Neural cell (in vitro differentiated cells): Measurements from ENCODE around the gene KCNK13. TPM values are rescaled to one million over a fixed set of nuclear protein-coding genes. Genes with fewer than 3 reads are reported as not detected.

Source experiments
- H2AFZ ChIP-seq: fragments of 200-600, 300-800 bp; sonication (generic), shearing (Covaris generic); 2 replicates; pipeline ENCODE4 v1.6.0; 2014; ENCODE audit warnings: low read depth, mild to moderate bottlenecking, antibody characterized with exemption, low read length, moderate library complexity
- H3F3A ChIP-seq: fragments of 200-600 bp; shearing (Covaris generic); 2 replicates; pipeline ENCODE4 v1.6.1; 2016; ENCODE audit warnings: mild to moderate bottlenecking, moderate library complexity, mixed read lengths, antibody characterized with exemption, low read length; ENCODE audit not compliant: insufficient read depth, poor library complexity, severe bottlenecking
- H3K27ac ChIP-seq: fragments of 200-600, 300-800 bp; sonication (generic), shearing (Covaris generic); 2 replicates; pipeline ENCODE4 v1.5.1; 2014; ENCODE audit warnings: mild to moderate bottlenecking, low read length, moderate library complexity
- H3K27me3 ChIP-seq: fragments of 300-800, 200-600 bp; sonication (generic), shearing (Covaris generic); 2 replicates; pipeline ENCODE4 v1.6.0; 2014; ENCODE audit warnings: mild to moderate bottlenecking, low read depth, low read length, moderate library complexity; ENCODE audit not compliant: insufficient read depth
- H3K36me3 ChIP-seq: fragments of 300-800, 200-600 bp; sonication (generic), shearing (Covaris generic); 2 replicates; pipeline ENCODE4 v1.5.1; 2014; ENCODE audit warnings: mild to moderate bottlenecking, antibody characterized with exemption, low read length, moderate library complexity; ENCODE audit not compliant: insufficient read depth
- H3K4me2 ChIP-seq: fragments of 300-800, 200-600 bp; sonication (generic), shearing (Covaris generic); 2 replicates; pipeline ENCODE4 v1.6.0; 2014; ENCODE audit warnings: mild to moderate bottlenecking, low read length
- H3K4me3 ChIP-seq: fragments of 300-800, 200-600 bp; sonication (generic), shearing (Covaris generic); 2 replicates; pipeline ENCODE4 v1.5.1; 2014; ENCODE audit warnings: mild to moderate bottlenecking, low read length, moderate library complexity
- H3K79me2 ChIP-seq: fragments of 200-600 bp; shearing (Covaris generic); replicated peaks from 2 replicates; pipeline ENCODE4 v1.6.0; 2014; ENCODE audit warnings: mild to moderate bottlenecking, low read length, moderate library complexity; ENCODE audit not compliant: insufficient read depth
- H3K9ac ChIP-seq: fragments of 300-800, 200-600 bp; sonication (generic), shearing (Covaris generic); 2 replicates; pipeline ENCODE4 v1.6.1; 2016; ENCODE audit warnings: mild to moderate bottlenecking, low read length, mixed read lengths
- H3K9me2 ChIP-seq: fragments of 200-600 bp; shearing (Covaris generic); 2 replicates; pipeline ENCODE4 v1.6.1; 2016; ENCODE audit warnings: mild to moderate bottlenecking, low read length, mixed read lengths; ENCODE audit not compliant: insufficient read depth
- H3K9me3 ChIP-seq: fragments of 200-600, 300-800 bp; sonication (generic), shearing (Covaris generic); 2 replicates; pipeline ENCODE4 v1.6.1; 2016; ENCODE audit warnings: mild to moderate bottlenecking, mixed run types, low read length, moderate library complexity, mixed read lengths
- H4K20me1 ChIP-seq: fragments of 200-600 bp; shearing (Covaris generic); 2 replicates; pipeline ENCODE4 v1.6.1; 2016; ENCODE audit warnings: mild to moderate bottlenecking, mixed run types; ENCODE audit not compliant: insufficient read depth
- CTCF ChIP-seq: fragments of 450-650 bp; IDR thresholded peaks from 2 replicates; pipeline ENCODE4 v1.5.1; 2014; ENCODE audit warnings: antibody characterized with exemption, mild to moderate bottlenecking, moderate library complexity; ENCODE audit not compliant: poor library complexity, severe bottlenecking
- EP300 ChIP-seq: fragments of 450-650 bp; conservative IDR thresholded peaks from 2 replicates; pipeline ENCODE4 v1.6.1; 2014; ENCODE audit warnings: antibody characterized with exemption, mild to moderate bottlenecking, moderate library complexity; ENCODE audit not compliant: poor library complexity, severe bottlenecking
- EZH2 ChIP-seq: fragments of 200-600, 300-800 bp; shearing (Covaris generic), sonication (generic); IDR thresholded peaks from 2 replicates; pipeline ENCODE4 v1.6.1; 2014; ENCODE audit warnings: antibody characterized with exemption, low read length, borderline replicate concordance, mild to moderate bottlenecking; ENCODE audit not compliant: insufficient read depth, poor library complexity, severe bottlenecking
- MXI1 ChIP-seq: fragments of 450-650 bp; conservative IDR thresholded peaks from 2 replicates; pipeline ENCODE4 v1.6.1; 2014; ENCODE audit warnings: antibody characterized with exemption, mild to moderate bottlenecking; ENCODE audit not compliant: poor library complexity, severe bottlenecking
- POLR2AphosphoS5 ChIP-seq: IDR thresholded peaks from 2 replicates; pipeline ENCODE4 v1.6.1; 2012
- RAD21 ChIP-seq: fragments of 450-650 bp; conservative IDR thresholded peaks from 2 replicates; pipeline ENCODE4 v1.6.1; 2014; ENCODE audit warnings: antibody characterized with exemption, mild to moderate bottlenecking, moderate library complexity
- REST ChIP-seq: IDR thresholded peaks from 2 replicates; pipeline ENCODE4 v1.6.1; 2012; ENCODE audit warnings: borderline replicate concordance
- SMC3 ChIP-seq: fragments of 450-650 bp; conservative IDR thresholded peaks from 2 replicates; pipeline ENCODE4 v1.6.1; 2014; ENCODE audit warnings: antibody characterized with exemption, mild to moderate bottlenecking, moderate library complexity; ENCODE audit not compliant: poor library complexity
- TAF1 ChIP-seq: IDR thresholded peaks from 2 replicates; pipeline ENCODE4 v1.6.1; 2012; ENCODE audit warnings: low read depth
- polyA plus RNA-seq: library from polyadenylated mRNA; depleted of rRNA; stranded (reverse); fragments of >200 nt; gene quantifications from 2 replicates; pipeline ENCODE4 v1.2.3, GENCODE V29; 2014

The KCNK13 gene
- polyA plus RNA-seq, 1 donor from 2014 or later = 0.11 TPM

- no peaks in the 10 kb centered on the region for H3F3A ChIP-seq
- no peak overlapping the region for H3K4me2 ChIP-seq
- no peak overlapping the region for H3K4me3 ChIP-seq
- TF ChIP-seq EP300 = no peak
- no peaks in the 10 kb centered on the region for H3K36me3 ChIP-seq
- no peaks in the 10 kb centered on the region for H3K79me2 ChIP-seq
- H3K9me2 ChIP-seq = no peaks in the 10 kb centered on the region
- no peaks in the 10 kb centered on the region for H3K27me3 ChIP-seq
- no peak overlapping the region for H2AFZ ChIP-seq
- H4K20me1 ChIP-seq = no peaks in the 10 kb centered on the region
- no peaks in the 10 kb centered on the region for H3K9me3 ChIP-seq
- no peak overlapping the region for H3K9ac ChIP-seq
- H3K27ac ChIP-seq = no peak overlapping the region
These were observed 75.1 kb downstream of the KCNK13 start for GRCh38 chr14:90136904-90137303.

GRCh38 chr14:90137807-90138206 lies 76.0 kb downstream of the KCNK13 start:
- no peak overlapping the region for H3K4me3 ChIP-seq
- H3K27me3 ChIP-seq = no peaks in the 10 kb centered on the region
- no peaks in the 10 kb centered on the region for H4K20me1 ChIP-seq
- no peaks in the 10 kb centered on the region for H3K9me2 ChIP-seq
- no peak overlapping the region for H3K4me2 ChIP-seq
- no peak for TF ChIP-seq POLR2AphosphoS5
- TF ChIP-seq CTCF = no peak
- no peak overlapping the region for H3K27ac ChIP-seq
- no peaks in the 10 kb centered on the region for H3K79me2 ChIP-seq
- no peak overlapping the region for H2AFZ ChIP-seq
- no peaks in the 10 kb centered on the region for H3K36me3 ChIP-seq
- H3F3A ChIP-seq = no peaks in the 10 kb centered on the region
- no peaks in the 10 kb centered on the region for H3K9me3 ChIP-seq
- no peak overlapping the region for H3K9ac ChIP-seq

- Histone ChIP-seq H4K20me1 (no peaks in the 10 kb centered on the region), H2AFZ (no peak overlapping the region), H3K4me2 (no peak overlapping the region)
These were observed 77.4 kb downstream of the KCNK13 start for GRCh38 chr14:90139199-90139598.

More at GRCh38 chr14:90139199-90139598, 77.4 kb downstream of the KCNK13 start:
- no peak overlapping the region for H3K9ac ChIP-seq
- H3K27me3 ChIP-seq = no peaks in the 10 kb centered on the region
- TF ChIP-seq CTCF = no peak
- no peak for TF ChIP-seq RAD21
- TF ChIP-seq EP300 = no peak
- TF ChIP-seq REST = no peak
- no peak for TF ChIP-seq SMC3
- no peak for TF ChIP-seq POLR2AphosphoS5
- TF ChIP-seq TAF1 = no peak
- TF ChIP-seq EZH2 = no peak
- no peak for TF ChIP-seq MXI1
- no peaks in the 10 kb centered on the region for H3K9me3 ChIP-seq
- no peak overlapping the region for H3K4me3 ChIP-seq
- H3K27ac ChIP-seq = no peak overlapping the region
- H3K79me2 ChIP-seq = no peaks in the 10 kb centered on the region
- no peaks in the 10 kb centered on the region for H3F3A ChIP-seq
- H3K36me3 ChIP-seq = no peaks in the 10 kb centered on the region
- H3K9me2 ChIP-seq = no peaks in the 10 kb centered on the region
